Activated CD4-positive, alpha-beta T cell treated with anti-CD3 and anti-CD28 coated beads, Interleukin-2, amount 10 ng/mL, durations not matched to agents 24 days and 14 days (primary cell): ENCODE measurements around the gene OR2Y1. TPM values are rescaled to one million over a fixed set of nuclear protein-coding genes. Genes with fewer than 3 reads are reported as not detected.
"Not testable (repeated sequence)": the region's sequence is repeated elsewhere in the genome, so short reads cannot be mapped to it uniquely, and the experiment has no call there.

ENCODE experiments used
- DNase-seq: peaks from one replicate; pipeline ENCODE4 v3.0.0; 2022
- H3K27ac Mint-ChIP-seq: one replicate; pipeline ENCODE4 v1.8.0; 2022; ENCODE audit warnings: mild to moderate bottlenecking, mixed read lengths
- H3K27me3 Mint-ChIP-seq: one replicate; pipeline ENCODE4 v1.8.0; 2022; ENCODE audit warnings: mixed read lengths
- H3K36me3 Mint-ChIP-seq: one replicate; pipeline ENCODE4 v1.8.0; 2022; ENCODE audit warnings: low read depth, mild to moderate bottlenecking, mixed read lengths
- H3K4me1 Mint-ChIP-seq: one replicate; pipeline ENCODE4 v1.8.0; 2021; ENCODE audit warnings: mixed read lengths
- H3K4me3 Mint-ChIP-seq: one replicate; pipeline ENCODE4 v1.8.0; 2022; ENCODE audit warnings: mild to moderate bottlenecking, moderate library complexity, mixed read lengths
- H3K9me3 Mint-ChIP-seq: one replicate; pipeline ENCODE4 v1.8.0; 2021; ENCODE audit warnings: mixed read lengths
- intact Hi-C: fragments of 100-400 bp; cut with micrococcal nuclease; formaldehyde crosslinking; loops from one replicate; pipeline ENCODE4 v1.15.1; 2023
- total RNA-seq: library from RNA; stranded (reverse); gene quantifications from 2 replicates; pipeline ENCODE4 v1.2.3, GENCODE V29; 2022

Gene OR2Y1
- total RNA-seq, 1 donor from 2014 or later = not detected

GRCh38 chr5:180718810-180719453, 20.9 kb downstream of the OR2Y1 start:
- peak; percentile 81 for DNase-seq
- Mint-ChIP-seq H3K4me3 (no peak overlapping the region), H3K27ac (no peak overlapping the region), H3K4me1 (peaks cover 13% of the 10 kb centered on the region), H3K36me3 (no peaks in the 10 kb centered on the region), H3K27me3 (peaks cover 20% of the 10 kb centered on the region), H3K9me3 (peaks cover 4% of the 10 kb centered on the region)
- intact Hi-C loops = loop anchor here (5.0 kb wide), 1 partner anchor 47 kb away; no protein-coding TSS in a partner anchor

- Mint-ChIP-seq H3K27ac (no peak overlapping the region), H3K4me1 (peaks cover 11% of the 10 kb centered on the region), H3K9me3 (peaks cover 4% of the 10 kb centered on the region), H3K4me3 (no peak overlapping the region), H3K27me3 (peaks cover 23% of the 10 kb centered on the region), H3K36me3 (no peaks in the 10 kb centered on the region)
- intact Hi-C loops = loop anchor here (5.0 kb wide), 1 partner anchor 46 kb away; no protein-coding TSS in a partner anchor
- DNase-seq = no peak
Measured at GRCh38 chr5:180717989-180718388, 21.9 kb downstream of the OR2Y1 start.

GRCh38 chr5:180704362-180704761, 35.5 kb downstream of the OR2Y1 start:
- Mint-ChIP-seq H3K27me3 (peaks cover 5% of the 10 kb centered on the region), H3K27ac (no peak overlapping the region), H3K4me1 (no peaks in the 10 kb centered on the region), H3K4me3 (no peak overlapping the region), H3K36me3 (no peaks in the 10 kb centered on the region), H3K9me3 (peaks cover 3% of the 10 kb centered on the region)
- DNase-seq = no peak
- intact Hi-C loops = no loop called here

- Mint-ChIP-seq H3K4me1 (no peaks in the 10 kb centered on the region), H3K27me3 (peaks cover 5% of the 10 kb centered on the region), H3K9me3 (peaks cover 3% of the 10 kb centered on the region), H3K27ac (no peak overlapping the region), H3K4me3 (no peak overlapping the region), H3K36me3 (no peaks in the 10 kb centered on the region)
- intact Hi-C loops = no loop called here
- DNase-seq = no peak
Measured at GRCh38 chr5:180703912-180704311, 35.9 kb downstream of the OR2Y1 start.

- H3K27me3 Mint-ChIP-seq, DNase-seq, H3K4me1 Mint-ChIP-seq, H3K9me3 Mint-ChIP-seq, intact Hi-C loops, H3K4me3 Mint-ChIP-seq, H3K27ac Mint-ChIP-seq, H3K36me3 Mint-ChIP-seq: not testable (repeated sequence)
Measured at GRCh38 chr5:180703371-180703770, 36.5 kb downstream of the OR2Y1 start.

- H3K9me3 Mint-ChIP-seq, H3K4me3 Mint-ChIP-seq, H3K4me1 Mint-ChIP-seq, intact Hi-C loops, H3K36me3 Mint-ChIP-seq, H3K27me3 Mint-ChIP-seq, H3K27ac Mint-ChIP-seq, DNase-seq: not testable (repeated sequence)
Measured at GRCh38 chr5:180700440-180700839, 39.4 kb downstream of the OR2Y1 start.

- H3K4me3 Mint-ChIP-seq = no peak overlapping the region
- no peaks in the 10 kb centered on the region for H3K36me3 Mint-ChIP-seq
- H3K4me1 Mint-ChIP-seq = no peaks in the 10 kb centered on the region
- DNase-seq = no peak
- peaks cover 3% of the 10 kb centered on the region for H3K9me3 Mint-ChIP-seq
- H3K27me3 Mint-ChIP-seq = peaks cover 8% of the 10 kb centered on the region
- no peak overlapping the region for H3K27ac Mint-ChIP-seq
- intact Hi-C loops = no loop called here
Measured at GRCh38 chr5:180699042-180699441, 40.8 kb downstream of the OR2Y1 start.

- H3K27me3 Mint-ChIP-seq = peaks cover 10% of the 10 kb centered on the region
- H3K9me3 Mint-ChIP-seq = no peaks in the 10 kb centered on the region
- intact Hi-C loops = no loop called here
- H3K36me3 Mint-ChIP-seq = no peaks in the 10 kb centered on the region
- no peak overlapping the region for H3K4me3 Mint-ChIP-seq
- H3K4me1 Mint-ChIP-seq = no peaks in the 10 kb centered on the region
- H3K27ac Mint-ChIP-seq = no peak overlapping the region
- no peak for DNase-seq
Measured at GRCh38 chr5:180696116-180696515, 43.7 kb downstream of the OR2Y1 start.

- Mint-ChIP-seq H3K9me3 (no peaks in the 10 kb centered on the region), H3K4me1 (peaks cover 19% of the 10 kb centered on the region), H3K4me3 (no peak overlapping the region), H3K27me3 (peaks cover 8% of the 10 kb centered on the region), H3K36me3 (no peaks in the 10 kb centered on the region), H3K27ac (no peak overlapping the region)
- intact Hi-C loops = no loop called here
- no peak for DNase-seq
Measured at GRCh38 chr5:180692429-180692828, 47.4 kb downstream of the OR2Y1 start.

- Mint-ChIP-seq H3K9me3 (no peaks in the 10 kb centered on the region), H3K27me3 (peaks cover 8% of the 10 kb centered on the region), H3K27ac (no peak overlapping the region), H3K4me1 (peaks cover 19% of the 10 kb centered on the region), H3K4me3 (no peak overlapping the region), H3K36me3 (no peaks in the 10 kb centered on the region)
- DNase-seq = no peak
- intact Hi-C loops = no loop called here
Measured at GRCh38 chr5:180691046-180691445, 48.8 kb downstream of the OR2Y1 start.

GRCh38 chr5:180690562-180690961, 49.3 kb downstream of the OR2Y1 start:
- Mint-ChIP-seq H3K27me3 (peaks cover 8% of the 10 kb centered on the region), H3K9me3 (no peaks in the 10 kb centered on the region), H3K27ac (no peak overlapping the region), H3K36me3 (no peaks in the 10 kb centered on the region), H3K4me3 (no peak overlapping the region), H3K4me1 (peaks cover 19% of the 10 kb centered on the region)
- DNase-seq = peak; percentile 48
- intact Hi-C loops = no loop called here

- intact Hi-C loops = no loop called here
- H3K4me1 Mint-ChIP-seq = peaks cover 19% of the 10 kb centered on the region
- no peak overlapping the region for H3K27ac Mint-ChIP-seq
- H3K4me3 Mint-ChIP-seq = peak overlapping the region; percentile 58
- H3K36me3 Mint-ChIP-seq = no peaks in the 10 kb centered on the region
- H3K9me3 Mint-ChIP-seq = no peaks in the 10 kb centered on the region
- no peak for DNase-seq
- H3K27me3 Mint-ChIP-seq = peaks cover 11% of the 10 kb centered on the region
Measured at GRCh38 chr5:180689775-180690174, 50.1 kb downstream of the OR2Y1 start.
